OCI-LY3 (cell line): Measurements from ENCODE around the gene PCBP3.

ENCODE experiments used
- CTCF ChIP-seq: fragments of 200-600, 300-600 bp; sonication (generic); IDR thresholded peaks from 2 replicates; pipeline ENCODE4 v1.5.1; 2014; ENCODE audit warnings: antibody characterized with exemption, low read length, low read depth
- EZH2phosphoT487 ChIP-seq: fragments of 200-600 bp; shearing (Covaris generic); IDR thresholded peaks from 2 replicates; pipeline ENCODE4 v1.6.1; 2018; ENCODE audit warnings: antibody characterized with exemption, mixed run types, low read depth

DNA sequence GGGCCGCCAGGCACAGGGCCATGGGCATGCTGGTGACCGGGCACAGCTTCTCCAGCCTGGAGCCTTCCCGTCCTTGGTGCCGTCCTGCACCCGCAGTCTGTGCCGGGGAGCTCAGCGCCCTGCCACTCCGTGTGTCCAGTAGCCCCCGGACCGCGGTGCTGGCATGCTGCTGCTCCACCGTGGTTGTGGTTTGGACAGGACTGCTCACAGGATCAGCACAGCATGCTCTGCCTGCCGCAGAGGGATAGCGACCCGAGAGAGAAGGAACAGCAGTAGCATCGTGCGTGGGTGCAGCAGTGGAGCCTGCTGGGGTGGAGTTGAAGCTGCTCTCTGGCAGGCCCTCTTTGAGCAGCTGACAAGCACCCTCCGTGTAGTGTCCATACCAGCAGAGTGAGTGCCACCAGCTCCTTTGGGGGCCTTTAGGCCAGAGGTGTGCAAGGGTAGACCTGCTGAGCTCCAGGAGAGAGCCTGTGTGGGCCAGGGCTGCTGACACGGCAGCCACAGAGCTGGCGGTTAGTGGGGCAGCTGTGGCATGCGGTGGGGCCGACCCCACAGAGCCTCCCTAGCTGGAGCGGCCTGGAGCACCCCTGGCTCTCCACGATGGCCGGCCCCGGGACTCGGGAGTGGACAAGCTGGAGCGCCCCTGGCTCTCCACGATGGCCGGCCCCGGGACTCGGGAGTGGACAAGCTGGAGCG, 6.4 kb upstream of the PCBP3 start:
- TF ChIP-seq CTCF: no peak
- no peak for TF ChIP-seq EZH2phosphoT487
